ENCODE measurements around the gene A2ML1.
"Not testable (repeated sequence)": the region's sequence is repeated elsewhere in the genome, so short reads cannot be mapped to it uniquely, and the experiment has no call there.

Gene A2ML1

DNA sequence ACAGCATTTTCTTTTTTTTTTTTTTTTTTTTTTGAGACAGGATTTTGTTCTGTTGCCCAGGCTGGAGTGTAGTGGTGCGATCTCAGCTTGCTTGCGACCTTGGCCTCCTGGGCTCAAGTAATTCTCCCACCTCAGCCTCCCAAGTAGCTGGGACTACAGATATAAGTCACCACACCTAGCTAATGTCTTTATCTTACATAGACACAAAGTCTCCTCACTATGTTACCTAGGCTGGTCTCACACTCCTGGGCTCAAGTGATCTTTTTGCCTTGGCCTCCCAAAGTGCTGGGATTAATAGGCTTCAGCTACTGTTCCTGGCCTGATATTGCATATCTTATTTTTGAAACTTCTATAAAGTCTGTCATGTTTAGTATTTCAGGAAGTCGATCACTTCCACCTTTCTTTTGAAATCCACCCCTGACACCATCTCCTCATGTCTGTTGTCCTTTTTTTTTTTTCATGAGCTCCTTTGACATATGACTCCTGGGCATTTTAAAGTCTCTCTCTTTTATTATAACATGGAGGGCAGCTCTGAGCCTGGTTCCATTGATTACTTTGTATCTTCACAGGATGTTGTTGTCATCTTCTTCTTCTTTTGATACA, 5.9 kb upstream of the A2ML1 start:
- no peaks in the 10 kb centered on the region for H3K36me3 ChIP-seq (ENCODE audit: control insufficient read depth, insufficient read depth, low read length)
- H3K9me3 ChIP-seq (ENCODE audit: control insufficient read depth, low read length), result no peaks in the 10 kb centered on the region
- H3K9ac ChIP-seq, result no peak overlapping the region
- no peak overlapping the region for H2AFZ ChIP-seq
- no peaks in the 10 kb centered on the region for H3K79me2 ChIP-seq
- TF ChIP-seq, protein P1, sequence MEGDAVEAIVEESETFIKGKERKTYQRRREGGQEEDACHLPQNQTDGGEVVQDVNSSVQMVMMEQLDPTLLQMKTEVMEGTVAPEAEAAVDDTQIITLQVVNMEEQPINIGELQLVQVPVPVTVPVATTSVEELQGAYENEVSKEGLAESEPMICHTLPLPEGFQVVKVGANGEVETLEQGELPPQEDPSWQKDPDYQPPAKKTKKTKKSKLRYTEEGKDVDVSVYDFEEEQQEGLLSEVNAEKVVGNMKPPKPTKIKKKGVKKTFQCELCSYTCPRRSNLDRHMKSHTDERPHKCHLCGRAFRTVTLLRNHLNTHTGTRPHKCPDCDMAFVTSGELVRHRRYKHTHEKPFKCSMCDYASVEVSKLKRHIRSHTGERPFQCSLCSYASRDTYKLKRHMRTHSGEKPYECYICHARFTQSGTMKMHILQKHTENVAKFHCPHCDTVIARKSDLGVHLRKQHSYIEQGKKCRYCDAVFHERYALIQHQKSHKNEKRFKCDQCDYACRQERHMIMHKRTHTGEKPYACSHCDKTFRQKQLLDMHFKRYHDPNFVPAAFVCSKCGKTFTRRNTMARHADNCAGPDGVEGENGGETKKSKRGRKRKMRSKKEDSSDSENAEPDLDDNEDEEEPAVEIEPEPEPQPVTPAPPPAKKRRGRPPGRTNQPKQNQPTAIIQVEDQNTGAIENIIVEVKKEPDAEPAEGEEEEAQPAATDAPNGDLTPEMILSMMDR (IDR thresholded peaks at IDR 0.05), result no peak
- no peak overlapping the region for H3K4me3 ChIP-seq (ENCODE audit: low read depth, low read length)
- H3K4me1 ChIP-seq, result no peaks in the 10 kb centered on the region
- no peak overlapping the region for H3K4me2 ChIP-seq (ENCODE audit: low read length)
- H3K27me3 ChIP-seq (ENCODE audit: control insufficient read depth, insufficient read depth, low read length), result no peaks in the 10 kb centered on the region
- H3K27ac ChIP-seq, result no peak overlapping the region

DNA sequence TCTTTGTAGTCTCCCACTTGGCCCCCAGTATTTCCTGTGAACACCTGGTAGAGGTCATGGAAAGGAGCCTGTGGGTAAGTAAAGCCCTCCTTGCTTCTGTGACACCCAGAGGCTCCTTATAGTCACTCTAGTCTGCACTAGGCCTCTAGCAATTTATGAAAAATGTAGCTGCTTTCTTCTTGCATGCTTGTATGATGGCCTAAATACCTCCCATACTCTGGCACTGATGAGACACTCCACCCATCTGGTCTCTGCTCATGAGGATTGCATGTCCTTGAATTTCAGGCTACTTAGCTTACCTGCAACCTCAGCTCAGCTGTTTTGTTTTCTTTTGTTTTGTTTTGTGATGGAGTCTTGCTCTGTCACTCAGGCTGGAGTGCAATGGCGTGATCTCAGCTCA, 4.6 kb upstream of the A2ML1 start:
- Histone ChIP-seq H3K4me2 (ENCODE audit: low read length) (no peak overlapping the region), H3K27me3 (ENCODE audit: control insufficient read depth, insufficient read depth, low read length) (no peaks in the 10 kb centered on the region), H3K27ac (no peak overlapping the region), H3K9ac (no peak overlapping the region), H2AFZ (peak overlapping the region; percentile 5), H3K9me3 (ENCODE audit: control insufficient read depth, low read length) (no peaks in the 10 kb centered on the region), H3K79me2 (no peaks in the 10 kb centered on the region), H3K4me3 (ENCODE audit: low read depth, low read length) (no peak overlapping the region), H3K4me1 (no peaks in the 10 kb centered on the region), H3K36me3 (ENCODE audit: control insufficient read depth, insufficient read depth, low read length) (no peaks in the 10 kb centered on the region)
- TF ChIP-seq, protein P1 (IDR thresholded peaks at IDR 0.05), result no peak

DNA sequence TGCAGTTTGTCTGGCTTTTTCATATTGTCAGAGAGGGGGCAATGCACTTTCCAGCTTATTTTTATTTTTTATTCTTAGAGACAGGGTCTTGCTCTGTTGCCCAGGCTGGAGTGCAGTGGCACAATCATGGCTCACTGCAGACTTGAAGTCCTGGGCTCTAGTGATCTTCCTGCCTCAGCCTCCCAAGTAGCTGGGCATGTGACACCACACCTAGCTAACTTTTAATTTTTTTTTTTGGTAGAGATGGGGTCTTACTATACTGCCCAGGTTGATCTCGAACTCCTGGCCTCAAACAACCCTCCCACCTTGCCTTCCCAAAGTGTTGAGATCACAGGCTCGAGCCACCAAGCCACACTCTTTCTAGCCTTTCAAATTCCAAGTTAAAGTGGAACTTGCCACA, 3.9 kb upstream of the A2ML1 start:
- Histone ChIP-seq H3K9me3 (ENCODE audit: control insufficient read depth, low read length) (no peaks in the 10 kb centered on the region), H3K4me3 (ENCODE audit: low read depth, low read length) (no peak overlapping the region), H3K4me2 (ENCODE audit: low read length) (no peak overlapping the region), H3K9ac (no peak overlapping the region), H3K4me1 (no peaks in the 10 kb centered on the region), H3K27me3 (ENCODE audit: control insufficient read depth, insufficient read depth, low read length) (no peaks in the 10 kb centered on the region), H3K27ac (no peak overlapping the region), H2AFZ (no peak overlapping the region), H3K36me3 (ENCODE audit: control insufficient read depth, insufficient read depth, low read length) (no peaks in the 10 kb centered on the region), H3K79me2 (no peaks in the 10 kb centered on the region)
- TF ChIP-seq, protein P1 (IDR thresholded peaks at IDR 0.05), result no peak

DNA sequence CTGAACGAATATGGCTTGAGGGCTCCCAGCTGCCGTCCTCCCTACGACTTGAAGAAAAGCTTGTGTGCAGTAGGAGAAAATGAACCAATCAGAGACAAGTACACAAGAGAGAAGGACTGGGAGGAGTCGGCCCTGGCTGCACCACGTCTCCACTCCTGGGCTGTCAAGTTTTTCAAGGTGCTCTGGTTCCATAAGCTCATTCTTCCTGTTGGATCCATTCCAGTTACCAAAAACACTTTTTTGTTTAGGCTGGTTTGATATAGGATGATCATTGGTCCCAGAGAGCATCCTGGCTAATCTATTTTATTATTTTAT, 2.8 kb upstream of the A2ML1 start:
- Histone ChIP-seq H3K36me3 (ENCODE audit: control insufficient read depth, insufficient read depth, low read length) (no peaks in the 10 kb centered on the region), H3K27me3 (ENCODE audit: control insufficient read depth, insufficient read depth, low read length) (no peaks in the 10 kb centered on the region), H3K4me3 (ENCODE audit: low read depth, low read length) (no peak overlapping the region), H3K79me2 (no peaks in the 10 kb centered on the region), H3K4me2 (ENCODE audit: low read length) (no peak overlapping the region), H3K4me1 (no peaks in the 10 kb centered on the region), H3K9ac (no peak overlapping the region), H3K27ac (no peak overlapping the region), H3K9me3 (ENCODE audit: control insufficient read depth, low read length) (no peaks in the 10 kb centered on the region), H2AFZ (no peak overlapping the region)
- TF ChIP-seq, protein P1 (IDR thresholded peaks at IDR 0.05), result no peak

DNA sequence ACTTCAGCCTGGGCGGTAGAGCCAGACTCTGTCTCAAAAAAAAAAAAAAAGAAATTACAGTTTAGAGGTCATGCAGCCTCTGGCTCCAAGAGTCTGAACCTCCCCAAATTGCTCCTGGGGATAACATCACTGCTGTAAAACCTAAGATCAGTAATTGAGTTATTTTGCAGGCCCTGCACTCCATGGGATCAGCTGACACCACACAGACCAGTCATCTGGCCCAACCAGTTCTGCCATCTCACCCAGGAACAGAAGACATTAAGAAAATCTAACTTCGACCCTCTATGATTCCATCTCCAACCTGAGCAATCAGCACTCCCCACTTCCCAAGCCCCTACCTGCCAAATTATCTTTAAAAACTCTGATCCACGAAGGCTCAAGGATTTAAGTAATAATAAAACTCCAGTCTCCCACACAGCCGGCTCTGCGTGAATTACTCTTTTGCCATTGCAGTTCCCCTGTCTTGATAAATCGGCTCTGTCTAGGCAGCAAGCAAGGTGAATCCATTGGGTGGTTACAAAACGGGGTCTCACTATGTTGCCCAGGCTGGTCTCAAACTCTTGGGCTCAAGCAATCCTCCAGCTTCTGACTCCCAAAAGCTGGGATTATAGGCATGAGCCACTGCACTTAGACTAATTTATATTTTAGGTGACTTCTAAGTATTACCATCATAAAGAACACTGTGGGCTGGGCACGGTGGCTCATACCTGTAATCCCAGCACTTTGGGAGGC, 1.6 kb upstream of the A2ML1 start:
- H3K4me2 ChIP-seq (ENCODE audit: low read length); H3K27ac ChIP-seq; H3K9me3 ChIP-seq (ENCODE audit: control insufficient read depth, low read length); H3K4me3 ChIP-seq (ENCODE audit: low read depth, low read length); H3K36me3 ChIP-seq (ENCODE audit: control insufficient read depth, insufficient read depth, low read length); H3K4me1 ChIP-seq; H3K79me2 ChIP-seq; H3K9ac ChIP-seq; H3K27me3 ChIP-seq (ENCODE audit: control insufficient read depth, insufficient read depth, low read length); H2AFZ ChIP-seq: not testable (repeated sequence)
